Activated gamma-delta T cell treated with Interleukin-2 at 50 U/mL for 16 hours (primary cell): ENCODE measurements around the gene DENND11.

ENCODE experiments used
- DNase-seq: peaks from one replicate; pipeline ENCODE4 v3.0.0-alpha.2; 2020

The DENND11 gene

GRCh38 chr7:141676618-141677017 is 25.3 kb downstream of the DENND11 start:
- DNase-seq, result no peak

- no peak for DNase-seq
Measured at GRCh38 chr7:141675436-141676215, 26.3 kb downstream of the DENND11 start.

- DNase-seq, result no peak
Measured at GRCh38 chr7:141674702-141675101, 27.3 kb downstream of the DENND11 start.

- no peak for DNase-seq
Measured at GRCh38 chr7:141674171-141674671, 27.7 kb downstream of the DENND11 start.

- DNase-seq, result no peak
Measured at GRCh38 chr7:141673346-141673745, 28.6 kb downstream of the DENND11 start.

GRCh38 chr7:141671705-141672496 is 30.1 kb downstream of the DENND11 start:
- DNase-seq, result no peak

GRCh38 chr7:141668853-141669252 is 33.1 kb downstream of the DENND11 start:
- DNase-seq, result no peak

- no peak for DNase-seq
Measured at GRCh38 chr7:141666071-141666470, 35.9 kb downstream of the DENND11 start.

GRCh38 chr7:141665208-141666035 is 36.5 kb downstream of the DENND11 start:
- no peak for DNase-seq

- no peak for DNase-seq
Measured at GRCh38 chr7:141664450-141664849, 37.5 kb downstream of the DENND11 start.

GRCh38 chr7:141663081-141663849 is 38.7 kb downstream of the DENND11 start:
- no peak for DNase-seq

- DNase-seq, result no peak
Measured at GRCh38 chr7:141660259-141660658, 41.7 kb downstream of the DENND11 start.

- DNase-seq, result no peak
Measured at GRCh38 chr7:141659501-141659900, 42.5 kb downstream of the DENND11 start.

GRCh38 chr7:141654551-141654950 is 47.4 kb downstream of the DENND11 start:
- DNase-seq, result peak; percentile 52

- no peak for DNase-seq
Measured at GRCh38 chr7:141652691-141653090, 49.3 kb downstream of the DENND11 start.
